Natural killer cell (primary cell): ENCODE measurements around the gene KIF21B. TPM values are rescaled to one million over a fixed set of nuclear protein-coding genes. Genes with fewer than 3 reads are reported as not detected.

ENCODE experiments used
- ATAC-seq, 3 donors: fragments of 150-1000 bp in 2 of 3; fragments of 200-7000 bp in 1 of 3; cut with Tn5 transposase; 1 replicate in 1 of 3; 2 replicates in 2 of 3; pipeline ENCODE4 v1.10.0; 2021; ENCODE audit warnings: mild to moderate bottlenecking in 2 of 3, moderate library complexity in 2 of 3
- DNase-seq, 2 donors: peaks; one replicate each; pipeline versions ENCODE4 v3.0.0 to v3.0.0-alpha.2; 2013 to 2021; ENCODE audit warnings: mixed read lengths in 1 of 2
- H3K27ac ChIP-seq: one replicate; pipeline ENCODE4 v1.5.1; 2013; ENCODE audit warnings: mild to moderate bottlenecking, low read length
- H3K27me3 ChIP-seq: one replicate; pipeline ENCODE4 v1.6.1; 2013; ENCODE audit warnings: low read length; ENCODE audit not compliant: control insufficient read depth, insufficient read depth
- H3K36me3 ChIP-seq: one replicate; pipeline ENCODE4 v1.6.1; 2013; ENCODE audit warnings: low read length; ENCODE audit not compliant: control insufficient read depth, insufficient read depth
- H3K4me1 ChIP-seq: one replicate; pipeline ENCODE4 v1.6.1; 2013; ENCODE audit warnings: low read length; ENCODE audit not compliant: control insufficient read depth, insufficient read depth
- H3K4me3 ChIP-seq: one replicate; pipeline ENCODE4 v1.5.1; 2013; ENCODE audit warnings: low read length
- H3K9me3 ChIP-seq: one replicate; pipeline ENCODE4 v1.6.1; 2013; ENCODE audit warnings: low read length; ENCODE audit not compliant: control insufficient read depth, insufficient read depth
- H3K27ac Mint-ChIP-seq, 2 donors: one replicate each; pipeline ENCODE4 v1.8.0; 2022; ENCODE audit warnings: mild to moderate bottlenecking in 2 of 2, mixed read lengths in 2 of 2, moderate library complexity in 1 of 2
- H3K27me3 Mint-ChIP-seq, 2 donors: one replicate each; pipeline ENCODE4 v1.8.0; 2022; ENCODE audit warnings: low read depth in 2 of 2, mixed read lengths in 2 of 2
- H3K36me3 Mint-ChIP-seq: one replicate; pipeline ENCODE4 v1.8.0; 2022; ENCODE audit warnings: mixed read lengths
- H3K4me1 Mint-ChIP-seq, 2 donors: one replicate each; pipeline ENCODE4 v1.8.0; 2022; ENCODE audit warnings: mixed read lengths in 2 of 2
- H3K4me3 Mint-ChIP-seq: one replicate; pipeline ENCODE4 v1.8.0; 2022; ENCODE audit warnings: mild to moderate bottlenecking, moderate library complexity, mixed read lengths
- H3K9me3 Mint-ChIP-seq, 2 donors: one replicate each; pipeline ENCODE4 v1.8.0; 2022; ENCODE audit warnings: mixed read lengths in 2 of 2
- WGBS: methylation state at CpG from one replicate; pipeline ENCODE4 v1.1.7; 2013; ENCODE audit warnings: missing lambda C conversion rate; ENCODE audit not compliant: insufficient coverage; 5-methylcytosine and 5-hydroxymethylcytosine counted together
- intact Hi-C: fragments of 100-400 bp; cut with micrococcal nuclease; formaldehyde crosslinking; loops from one replicate; pipeline ENCODE4 v1.14.2; 2022
- total RNA-seq, 4 donors: library from RNA; stranded (reverse); fragments of 120-200 nt in 1 of 4; gene quantifications; one replicate each; pipeline versions ENCODE4 v1.2.3 to v1.2.4, GENCODE V29; 2013 to 2022
- TF ChIP-seq, protein P1 (sequence below): fragments of 200-600 bp; IDR thresholded peaks from one replicate; pipeline ENCODE4 v1.8.0; 2022; ENCODE audit warnings: antibody characterized with exemption

Gene KIF21B
- total RNA-seq, 3 donors from 2014 or later (not counting 1 experiment from before 2014, with no cell fraction given): 102 to 129 (median 126) TPM

DNA sequence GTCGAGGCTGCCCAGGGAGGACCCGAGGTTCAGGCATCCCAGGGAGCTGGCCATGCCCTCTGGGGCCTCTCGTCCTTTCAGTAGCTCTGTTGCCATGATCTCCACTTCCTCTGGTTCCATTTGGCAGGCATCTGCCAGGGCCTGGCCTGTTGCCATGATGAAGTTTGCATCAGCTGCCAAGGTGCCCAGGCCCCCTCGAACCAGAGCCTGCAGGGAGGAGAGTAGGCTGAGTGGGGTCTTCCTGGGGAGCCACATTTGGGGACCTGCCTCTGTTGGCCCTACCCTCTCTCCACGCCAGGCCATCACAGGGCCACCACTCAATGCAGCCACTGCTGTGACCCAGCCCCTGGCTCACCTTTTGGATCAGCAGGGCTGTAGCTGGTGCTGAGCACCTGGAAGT lies 16.4 kb upstream of the KIF21B start:
- intact Hi-C loops: loop anchor here (5.0 kb wide), 1 partner anchor 238 kb away; no protein-coding TSS in a partner anchor

GRCh38 chr1:201039418-201039817 lies 15.9 kb upstream of the KIF21B start:
- Mint-ChIP-seq H3K4me1 (peaks cover 0 to 5% of the 10 kb centered on the region in 2 donors), H3K27ac (no peak overlapping the region), H3K27me3 (no peaks in the 10 kb centered on the region), H3K4me3 (no peak overlapping the region), H3K9me3 (no peaks in the 10 kb centered on the region), H3K36me3 (no peaks in the 10 kb centered on the region)
- Histone ChIP-seq H3K27ac (no peak overlapping the region), H3K36me3 (no peaks in the 10 kb centered on the region), H3K9me3 (no peaks in the 10 kb centered on the region), H3K27me3 (no peaks in the 10 kb centered on the region), H3K4me3 (no peak overlapping the region), H3K4me1 (peaks cover 4% of the 10 kb centered on the region)
- no peak for DNase-seq
- TF ChIP-seq, protein P1, sequence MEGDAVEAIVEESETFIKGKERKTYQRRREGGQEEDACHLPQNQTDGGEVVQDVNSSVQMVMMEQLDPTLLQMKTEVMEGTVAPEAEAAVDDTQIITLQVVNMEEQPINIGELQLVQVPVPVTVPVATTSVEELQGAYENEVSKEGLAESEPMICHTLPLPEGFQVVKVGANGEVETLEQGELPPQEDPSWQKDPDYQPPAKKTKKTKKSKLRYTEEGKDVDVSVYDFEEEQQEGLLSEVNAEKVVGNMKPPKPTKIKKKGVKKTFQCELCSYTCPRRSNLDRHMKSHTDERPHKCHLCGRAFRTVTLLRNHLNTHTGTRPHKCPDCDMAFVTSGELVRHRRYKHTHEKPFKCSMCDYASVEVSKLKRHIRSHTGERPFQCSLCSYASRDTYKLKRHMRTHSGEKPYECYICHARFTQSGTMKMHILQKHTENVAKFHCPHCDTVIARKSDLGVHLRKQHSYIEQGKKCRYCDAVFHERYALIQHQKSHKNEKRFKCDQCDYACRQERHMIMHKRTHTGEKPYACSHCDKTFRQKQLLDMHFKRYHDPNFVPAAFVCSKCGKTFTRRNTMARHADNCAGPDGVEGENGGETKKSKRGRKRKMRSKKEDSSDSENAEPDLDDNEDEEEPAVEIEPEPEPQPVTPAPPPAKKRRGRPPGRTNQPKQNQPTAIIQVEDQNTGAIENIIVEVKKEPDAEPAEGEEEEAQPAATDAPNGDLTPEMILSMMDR: no peak
- 100% methylated on average over 1 of the region's 2 CpGs for WGBS
- intact Hi-C loops: no loop called here
- ATAC-seq: no peak

More for the DNA sequence above, 16.4 kb upstream of the KIF21B start:
- Histone ChIP-seq H3K36me3 (no peaks in the 10 kb centered on the region), H3K27me3 (no peaks in the 10 kb centered on the region), H3K9me3 (no peaks in the 10 kb centered on the region), H3K4me3 (no peak overlapping the region), H3K4me1 (peaks cover 4% of the 10 kb centered on the region), H3K27ac (no peak overlapping the region)
- 90% methylated on average over 5 of the region's 5 CpGs for WGBS
- Mint-ChIP-seq H3K4me1 (peaks cover 0 to 5% of the 10 kb centered on the region in 2 donors), H3K27ac (no peak overlapping the region), H3K9me3 (no peaks in the 10 kb centered on the region), H3K27me3 (peaks cover 0 to 2% of the 10 kb centered on the region in 2 donors), H3K36me3 (no peaks in the 10 kb centered on the region), H3K4me3 (no peak overlapping the region)
- DNase-seq: no peak
- no peak for ATAC-seq
- TF ChIP-seq, protein P1: no peak

DNA sequence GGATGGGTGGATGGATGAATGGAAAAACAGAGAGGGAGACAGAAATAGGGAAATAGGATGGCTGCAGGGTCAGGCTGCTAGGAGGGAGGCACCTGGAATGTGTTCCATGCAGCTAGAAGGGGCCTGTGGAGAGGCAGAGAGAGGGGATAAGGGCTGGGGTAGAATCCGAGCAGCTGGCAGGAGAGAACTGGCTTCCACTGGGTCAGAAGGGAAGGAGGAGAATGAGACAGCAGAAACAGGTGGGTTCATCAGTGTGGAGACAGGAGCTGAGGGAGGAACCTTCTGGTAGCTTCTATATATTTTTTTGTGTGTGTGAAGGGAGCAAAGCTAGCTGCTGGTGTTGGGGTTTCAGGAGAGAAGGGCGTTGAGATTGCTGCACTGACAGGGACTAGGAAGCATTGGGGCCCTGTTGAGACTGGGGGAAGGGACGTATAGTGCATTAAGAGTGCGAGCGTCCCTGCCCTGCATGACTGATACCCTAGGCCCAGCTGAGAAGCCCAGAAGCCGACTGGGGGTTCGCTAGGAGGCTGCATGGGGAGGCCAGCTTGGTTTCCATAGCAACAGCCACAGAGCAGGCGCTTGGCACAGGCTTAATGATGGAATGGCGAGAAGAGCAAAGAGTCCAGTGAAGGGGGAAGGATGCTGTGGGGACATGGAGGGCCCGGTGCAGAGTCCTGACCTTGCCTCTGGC lies 14.8 kb upstream of the KIF21B start:
- WGBS: 92% methylated on average over 10 of the region's 10 CpGs
- H3K36me3 ChIP-seq: no peaks in the 10 kb centered on the region
- H3K9me3 ChIP-seq: no peaks in the 10 kb centered on the region
- Mint-ChIP-seq H3K4me1 (peaks cover 0 to 5% of the 10 kb centered on the region in 2 donors), H3K9me3 (no peaks in the 10 kb centered on the region), H3K27me3 (no peaks in the 10 kb centered on the region), H3K4me3 (no peak overlapping the region), H3K36me3 (no peaks in the 10 kb centered on the region), H3K27ac (no peak overlapping the region)
- ATAC-seq (no peak), DNase-seq (no peak)
- H3K4me1 ChIP-seq: peaks cover 4% of the 10 kb centered on the region
- H3K4me3 ChIP-seq: no peak overlapping the region
- no peak overlapping the region for H3K27ac ChIP-seq
- TF ChIP-seq, protein P1: no peak
- H3K27me3 ChIP-seq: no peaks in the 10 kb centered on the region
- intact Hi-C loops: no loop called here
